Measurements from ENCODE around the gene SLC15A3.

Gene SLC15A3

DNA sequence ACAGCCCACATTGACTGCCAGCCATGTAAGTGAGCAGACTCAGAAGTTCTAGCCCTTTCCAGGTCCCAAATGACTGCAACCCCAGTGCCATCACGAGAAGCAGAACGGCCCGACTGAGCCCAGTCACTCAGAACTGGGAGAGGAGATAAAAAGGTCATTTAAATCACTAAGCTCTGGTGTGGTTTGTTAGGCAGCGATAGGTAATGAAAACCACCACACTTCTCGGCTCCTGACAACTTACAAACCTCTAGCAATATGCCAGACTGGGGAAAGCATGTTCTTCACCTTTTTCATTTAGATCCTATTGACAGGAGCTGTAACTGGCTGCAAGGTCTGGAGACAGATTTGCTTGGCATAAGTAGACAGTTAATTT, 6.7 kb downstream of the SLC15A3 start:
- DNase-seq (ENCODE audit: low read depth in 2 of 2) = no peak

DNA sequence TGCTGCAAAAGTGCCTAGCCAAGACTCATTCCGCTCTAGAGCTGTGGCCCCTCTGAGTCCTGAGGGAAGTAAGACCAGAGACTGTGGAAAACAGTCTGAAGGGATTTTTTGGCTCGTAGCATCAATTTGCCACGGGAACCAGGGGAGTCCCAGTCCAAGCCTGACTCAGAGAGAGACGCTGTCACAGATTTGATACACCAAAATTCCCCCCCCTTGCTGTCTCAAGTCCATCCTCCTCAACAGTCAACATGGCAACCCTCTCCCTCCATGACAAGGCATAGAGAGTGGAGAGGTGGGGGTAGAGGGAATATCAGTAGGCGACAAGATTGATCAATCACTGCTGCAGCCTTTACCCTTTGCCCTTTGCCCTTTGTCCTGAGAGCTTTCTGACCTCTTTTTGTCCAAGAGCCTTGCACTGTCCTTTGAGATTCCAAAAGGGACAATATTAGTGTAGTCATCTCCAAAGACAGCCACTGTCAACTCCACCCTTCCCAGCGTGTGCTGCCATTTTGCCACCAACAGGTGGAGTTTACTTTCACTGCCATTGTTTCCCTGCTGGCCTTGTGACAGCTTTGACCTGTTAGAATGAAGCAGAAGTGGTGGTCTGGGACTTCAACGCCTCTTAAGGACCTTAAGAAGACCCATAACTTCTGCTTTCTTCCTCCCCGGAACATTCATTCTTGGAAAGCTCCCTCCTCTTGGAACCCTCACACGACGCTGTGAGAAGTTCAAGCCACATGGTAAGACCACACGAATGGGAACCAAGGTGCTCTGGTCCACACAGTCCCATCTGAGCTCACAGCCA, 7.3 kb downstream of the SLC15A3 start:
- DNase-seq (ENCODE audit: low read depth in 2 of 2) = no peak

DNA sequence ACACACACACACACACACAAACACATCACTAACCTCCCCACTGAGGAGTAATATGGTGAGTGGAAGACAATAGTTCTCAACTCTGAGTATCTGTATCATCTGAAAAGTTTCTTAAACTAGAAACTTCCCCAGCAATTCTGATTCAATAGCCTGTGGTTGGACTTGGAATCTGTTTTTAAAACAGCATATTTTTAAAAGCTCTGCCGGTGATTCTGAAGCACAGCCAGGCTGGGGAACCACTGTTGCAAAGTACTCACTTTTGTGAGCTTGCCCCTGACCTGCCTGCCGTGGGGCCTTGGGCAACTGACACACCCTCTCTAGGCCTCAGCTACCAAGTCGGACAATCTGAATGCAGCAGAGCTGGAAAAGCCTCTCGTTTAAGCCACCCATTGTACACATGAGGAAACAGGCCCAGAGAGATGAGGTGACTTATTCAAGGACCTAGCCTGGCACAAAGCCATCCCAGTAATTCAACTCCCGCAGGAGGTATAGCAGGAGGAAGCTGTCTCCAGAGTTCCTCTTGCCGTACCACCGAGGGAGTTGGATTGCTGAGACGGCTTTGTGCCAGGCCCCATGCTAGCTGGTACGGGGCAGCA, 8.9 kb downstream of the SLC15A3 start:
- no peak for DNase-seq (ENCODE audit: low read depth in 2 of 2)

DNA sequence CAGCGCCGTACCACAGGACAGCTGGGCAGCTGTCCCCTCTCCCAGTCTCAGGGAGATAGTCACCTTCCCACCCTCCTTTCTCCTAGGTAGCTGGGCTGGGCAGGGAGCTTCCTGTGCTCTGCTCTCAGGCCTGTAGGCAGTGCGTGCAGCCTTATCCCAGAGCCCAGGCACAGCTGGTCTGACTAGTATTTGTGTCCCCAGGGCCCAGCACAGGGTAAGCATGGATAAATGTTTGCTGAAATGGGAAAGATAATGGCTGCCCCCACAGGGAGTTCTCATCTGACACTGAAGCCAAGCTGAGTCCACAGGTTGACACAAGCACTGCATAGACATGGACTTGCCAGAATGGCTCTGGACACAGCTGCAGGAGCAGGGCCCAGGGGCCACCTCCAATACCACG, 9.8 kb downstream of the SLC15A3 start:
- DNase-seq (ENCODE audit: low read depth in 2 of 2) = no peak

DNA sequence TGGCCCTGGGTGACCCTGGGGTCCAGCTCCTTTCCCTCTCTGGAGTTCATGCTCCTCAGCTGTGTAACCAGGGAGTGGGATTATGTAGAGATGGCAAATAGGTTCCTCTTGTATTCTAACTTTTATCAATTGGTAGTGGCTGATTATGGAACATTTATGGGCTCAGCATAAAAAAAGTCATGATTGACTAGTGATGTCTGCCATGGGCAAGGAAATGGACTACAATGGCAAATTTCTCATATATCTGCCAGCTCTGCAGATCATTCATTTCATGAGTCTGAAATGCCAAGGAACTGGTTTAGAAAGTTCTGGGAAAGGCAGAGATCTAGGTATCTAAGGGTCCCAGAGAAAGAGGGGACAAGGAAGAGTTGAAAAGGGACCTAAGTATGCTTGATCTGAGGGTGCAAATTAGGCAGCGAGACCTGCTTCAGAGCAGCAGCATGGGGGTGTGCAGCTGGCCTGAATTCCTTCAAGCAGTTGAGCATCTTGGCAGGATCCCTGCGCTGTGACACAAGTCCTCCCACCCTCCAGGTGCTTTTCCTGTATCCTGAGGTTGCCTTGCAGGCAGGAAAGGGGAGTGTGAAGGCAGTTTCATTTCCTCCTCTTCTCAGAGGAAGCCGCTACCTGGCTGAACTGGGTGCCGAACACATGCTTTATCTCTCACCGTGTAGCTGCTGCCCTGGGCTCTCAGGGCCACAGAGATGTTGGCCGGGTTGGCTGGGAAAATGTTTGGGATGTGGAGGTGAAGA, 10.4 kb downstream of the SLC15A3 start:
- no peak for DNase-seq (ENCODE audit: low read depth in 2 of 2)

DNA sequence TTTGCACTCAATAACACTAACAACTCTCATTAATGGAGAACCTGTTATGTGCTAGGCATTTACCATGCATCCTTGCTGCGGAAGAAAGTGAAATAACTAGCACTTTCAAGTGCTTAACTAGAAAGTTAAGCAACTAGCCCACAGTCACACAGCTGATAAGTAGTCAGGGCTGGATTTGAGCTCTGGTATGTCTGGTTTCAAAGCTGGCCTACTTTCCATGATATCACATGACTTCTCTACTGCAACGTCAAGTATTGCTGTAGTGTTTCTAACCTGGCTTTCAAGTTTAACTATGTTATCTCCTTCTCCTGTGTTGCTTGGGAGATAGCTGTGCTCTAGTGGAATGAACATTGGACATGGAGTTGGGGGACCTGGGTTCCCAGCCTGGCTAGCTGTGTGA, 12.1 kb downstream of the SLC15A3 start:
- DNase-seq (ENCODE audit: low read depth in 2 of 2) = no peak

DNA sequence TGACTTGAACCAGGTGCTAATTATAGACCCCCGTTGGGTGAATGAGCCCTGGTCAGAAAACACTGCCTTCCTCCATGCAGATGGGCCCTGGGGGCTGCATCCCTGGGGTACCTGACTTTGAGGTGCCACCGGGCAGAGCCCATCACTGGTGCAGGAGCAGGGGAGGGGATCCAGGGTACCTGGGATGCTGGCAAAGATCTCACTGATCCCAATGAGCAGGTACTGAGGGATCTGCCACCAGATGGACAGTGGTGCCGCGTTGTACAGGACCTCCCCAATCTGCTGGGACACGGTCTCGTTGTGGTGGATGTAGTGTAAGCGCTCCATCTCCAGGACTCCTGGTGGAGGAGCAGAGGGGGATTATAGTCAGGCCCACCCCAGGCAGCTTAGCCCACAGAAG, 12.7 kb downstream of the SLC15A3 start:
- no peak for DNase-seq (ENCODE audit: low read depth in 2 of 2)

DNA sequence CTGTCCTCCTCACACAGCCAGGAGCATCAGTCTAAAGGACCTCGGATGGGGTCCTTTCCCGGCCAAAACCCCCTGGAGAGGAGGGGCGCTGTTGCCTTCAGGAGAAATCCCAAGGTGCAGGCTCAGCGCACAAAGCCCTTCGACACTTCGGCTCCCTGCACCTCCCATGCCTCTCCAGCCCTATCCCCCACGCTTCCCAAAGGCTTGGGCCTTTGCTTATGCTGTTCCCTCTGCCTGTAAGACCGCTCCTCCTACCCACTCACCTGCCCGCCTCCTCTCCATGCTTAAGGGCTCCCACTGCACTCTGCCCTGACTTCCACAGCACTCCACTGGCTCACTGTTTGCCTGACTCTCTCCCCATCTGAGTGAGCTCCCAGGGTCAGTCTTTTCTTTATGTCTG, 13.5 kb downstream of the SLC15A3 start:
- no peak for DNase-seq (ENCODE audit: low read depth in 2 of 2)

DNA sequence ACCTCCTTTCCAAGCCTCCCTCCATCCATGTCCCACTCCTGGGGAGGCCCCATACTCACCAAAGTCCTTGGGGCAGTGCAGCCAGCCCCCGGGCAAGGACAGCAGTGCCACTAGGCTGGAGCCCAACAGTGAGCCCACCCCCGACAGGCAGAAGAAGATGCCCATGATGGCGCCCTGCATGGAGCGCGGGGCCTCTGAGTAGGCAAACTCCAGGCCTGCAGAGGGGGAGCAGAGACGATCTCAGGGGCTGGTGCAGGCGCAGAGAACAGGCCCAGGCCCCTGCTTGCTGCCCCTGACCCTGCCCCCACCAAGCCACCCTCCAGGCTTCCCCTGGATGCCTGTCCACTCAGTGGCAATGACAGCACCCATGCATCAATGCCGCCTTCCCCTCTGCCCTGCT, 14.2 kb downstream of the SLC15A3 start:
- no peak for DNase-seq (ENCODE audit: low read depth in 2 of 2)

DNA sequence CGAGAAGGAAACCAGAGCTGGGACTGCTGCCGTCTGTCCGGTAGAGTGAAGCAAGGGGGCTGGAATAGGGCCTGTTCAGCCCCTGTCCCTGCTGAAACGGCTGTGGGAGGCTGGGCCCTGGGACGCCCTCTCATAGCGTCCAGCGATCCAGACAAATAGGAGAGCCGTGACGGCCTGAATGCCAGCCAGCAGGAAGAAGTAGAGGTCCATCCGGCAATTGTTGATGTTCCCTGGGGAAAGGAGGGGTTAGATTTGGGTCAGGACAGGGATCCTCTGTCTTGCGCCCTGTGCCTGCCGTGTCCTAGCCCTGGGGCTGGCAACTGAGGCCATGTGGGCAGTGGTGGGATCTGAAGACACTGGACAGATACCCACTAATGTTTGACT, 14.8 kb downstream of the SLC15A3 start:
- DNase-seq (ENCODE audit: low read depth in 2 of 2) = no peak

DNA sequence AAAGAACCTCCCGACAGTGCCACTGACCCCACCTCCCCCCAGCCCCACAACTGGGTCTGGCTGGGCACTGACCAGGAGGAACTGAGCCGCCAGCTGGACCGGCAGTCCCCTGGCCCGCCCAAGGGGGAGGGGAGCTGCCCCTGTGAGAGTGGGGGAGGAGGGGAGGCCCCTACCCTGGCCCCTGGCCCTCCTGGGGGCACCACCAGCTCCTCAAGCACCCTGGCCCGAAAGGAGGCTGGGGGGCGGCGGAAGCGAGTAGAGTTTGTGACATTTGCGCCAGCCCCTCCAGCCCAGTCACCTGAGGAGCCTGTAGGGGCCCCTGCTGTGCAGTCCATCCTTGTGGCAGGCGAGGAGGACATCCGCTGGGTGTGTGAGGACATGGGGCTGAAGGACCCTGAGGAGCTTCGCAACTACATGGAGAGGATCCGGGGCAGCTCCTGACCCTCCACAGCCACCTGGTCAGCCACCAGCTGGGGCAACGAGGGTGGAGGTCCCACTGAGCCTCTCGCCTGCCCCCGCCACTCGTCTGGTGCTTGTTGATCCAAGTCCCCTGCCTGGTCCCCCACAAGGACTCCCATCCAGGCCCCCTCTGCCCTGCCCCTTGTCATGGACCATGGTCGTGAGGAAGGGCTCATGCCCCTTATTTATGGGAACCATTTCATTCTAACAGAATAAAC, 15.4 kb downstream of the SLC15A3 start:
- no peak for DNase-seq (ENCODE audit: low read depth in 2 of 2)

DNA sequence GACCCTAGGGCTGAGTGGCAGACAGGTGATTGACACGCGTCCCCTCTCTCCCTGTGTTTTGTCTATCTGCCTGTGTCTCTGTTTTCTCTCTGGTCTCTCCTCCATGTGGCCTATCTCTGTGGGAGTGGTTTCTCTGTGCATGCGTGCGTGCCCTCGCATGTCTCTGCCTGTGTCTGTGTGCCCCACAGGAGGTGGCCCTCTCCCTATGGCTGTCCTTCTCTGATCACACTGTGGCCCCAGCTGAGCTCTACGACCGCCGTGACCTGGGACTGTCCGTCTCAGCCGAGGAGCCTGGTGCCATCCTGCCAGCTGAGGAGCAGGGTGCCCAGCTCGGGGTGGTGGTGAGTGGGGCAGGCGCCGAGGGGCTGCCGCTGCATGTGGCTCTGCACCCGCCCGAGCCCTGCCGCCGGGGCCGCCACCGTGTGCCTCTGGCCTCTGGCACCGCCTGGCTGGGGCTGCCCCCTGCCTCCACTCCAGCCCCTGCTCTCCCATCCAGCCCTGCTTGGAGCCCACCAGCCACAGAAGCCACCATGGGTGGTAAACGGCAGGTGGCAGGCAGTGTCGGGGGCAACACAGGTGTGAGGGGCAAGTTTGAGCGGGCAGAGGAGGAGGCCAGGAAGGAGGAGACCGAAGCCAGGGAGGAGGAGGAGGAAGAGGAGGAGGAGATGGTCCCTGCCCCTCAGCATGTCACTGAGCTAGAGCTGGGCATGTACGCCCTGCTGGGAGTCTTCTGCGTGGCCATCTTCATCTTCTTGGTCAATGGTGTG, 16.1 kb downstream of the SLC15A3 start:
- DNase-seq (ENCODE audit: low read depth in 2 of 2) = no peak

DNA sequence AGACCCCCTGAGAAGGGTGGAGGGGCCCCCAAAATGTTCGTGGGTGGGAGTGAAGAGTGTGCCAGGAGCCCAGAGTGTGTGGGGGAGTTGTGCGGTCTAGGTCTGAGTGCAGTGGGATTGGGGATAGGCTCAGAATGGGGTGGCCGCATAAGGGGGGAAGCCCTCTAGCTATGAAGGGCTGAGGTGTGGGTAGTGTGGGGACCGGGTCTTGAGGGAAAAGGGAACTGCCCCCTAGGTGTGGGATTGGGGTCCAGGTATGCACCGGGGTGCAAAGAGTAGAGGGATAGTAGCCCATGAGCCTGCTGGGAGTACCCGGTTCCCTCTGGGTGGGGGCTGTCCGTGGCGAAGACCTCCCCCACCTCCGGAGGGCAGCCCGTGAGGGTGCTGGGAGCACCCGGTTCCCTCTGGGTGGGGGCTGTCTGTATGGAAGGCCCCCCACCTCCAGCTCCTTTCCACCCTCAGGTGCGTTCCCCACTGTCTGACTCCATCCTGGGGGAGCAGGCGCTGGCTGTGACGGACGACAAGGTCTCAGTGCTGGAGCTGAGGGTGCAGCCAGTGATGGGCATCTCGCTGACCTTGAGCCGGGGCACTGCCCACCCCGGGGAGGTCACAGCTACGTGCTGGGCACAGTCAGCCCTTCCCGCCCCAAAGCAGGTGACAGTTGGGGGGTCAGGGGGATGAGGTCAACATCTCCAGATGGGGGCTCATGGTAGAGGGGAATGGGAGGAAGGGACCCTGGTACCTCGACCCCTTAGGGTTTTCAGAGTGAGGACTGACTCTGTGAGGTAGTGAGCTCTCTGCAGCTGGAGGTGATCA, 17.0 kb downstream of the SLC15A3 start:
- no peak for DNase-seq (ENCODE audit: low read depth in 2 of 2)

DNA sequence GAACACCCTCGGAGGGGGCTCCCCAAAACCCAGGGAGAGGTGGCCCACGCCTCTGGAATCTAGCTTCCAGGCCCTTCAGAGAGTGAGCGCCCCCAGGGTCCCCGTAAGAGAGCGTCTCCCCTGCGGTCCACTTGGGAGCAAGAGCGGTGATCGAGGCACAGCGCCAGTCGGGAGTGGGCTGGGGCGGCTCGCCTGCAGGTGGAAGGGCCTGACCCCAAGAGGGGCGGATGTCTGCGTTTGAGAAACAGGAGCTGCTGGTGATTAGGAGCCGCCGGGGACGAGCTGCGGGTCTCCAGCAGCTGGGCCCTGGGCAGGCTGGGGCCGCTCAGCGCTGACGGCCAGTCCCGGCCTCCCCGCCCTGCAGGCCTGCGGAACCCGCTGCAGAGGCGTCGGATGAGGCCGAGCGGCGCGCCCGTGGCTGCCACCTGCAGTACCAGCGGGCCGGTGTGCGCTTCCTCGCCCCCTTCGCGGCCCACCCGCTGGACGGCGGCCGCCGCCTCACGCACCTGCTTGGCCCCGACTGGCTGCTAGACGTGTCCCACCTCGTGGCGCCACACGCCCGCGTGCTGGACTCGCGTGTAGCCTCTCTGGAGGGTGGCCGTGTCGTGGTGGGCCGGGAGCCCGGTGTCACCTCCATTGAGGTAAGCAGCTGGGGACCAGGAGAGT, 17.7 kb downstream of the SLC15A3 start:
- no peak for DNase-seq (ENCODE audit: low read depth in 2 of 2)

DNA sequence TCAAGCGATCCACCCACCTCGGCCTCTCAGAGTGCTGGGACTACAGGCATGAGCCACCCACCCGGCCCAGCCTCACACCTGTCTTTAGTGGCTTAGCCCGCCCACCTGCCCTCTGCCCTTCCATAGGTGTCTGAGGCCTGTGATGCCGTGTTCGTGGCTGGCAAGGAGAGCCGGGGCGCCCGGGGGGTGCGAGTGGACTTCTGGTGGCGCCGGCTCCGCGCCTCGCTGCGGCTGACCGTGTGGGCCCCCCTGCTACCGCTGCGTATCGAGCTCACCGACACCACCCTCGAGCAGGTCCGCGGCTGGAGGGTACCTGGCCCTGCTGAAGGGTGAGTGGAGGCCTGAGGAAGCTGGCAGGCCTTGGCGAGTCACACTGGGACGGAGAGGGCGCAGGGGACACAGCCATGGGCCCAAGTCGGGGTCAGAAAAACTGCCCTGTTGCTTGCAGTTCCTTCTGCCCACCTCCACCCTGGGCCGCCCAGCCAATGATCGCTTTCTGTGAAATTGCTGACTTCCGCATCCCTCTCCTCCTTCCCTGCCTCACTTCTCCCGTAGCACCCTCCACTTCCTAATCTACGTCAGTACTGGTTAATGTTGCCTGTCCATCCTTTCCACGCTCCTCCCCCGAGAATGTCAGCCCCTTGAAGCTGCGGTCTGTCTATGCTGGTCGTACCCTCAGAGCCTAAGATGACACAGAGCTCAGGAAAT, 18.4 kb downstream of the SLC15A3 start:
- no peak for DNase-seq (ENCODE audit: low read depth in 2 of 2)

DNA sequence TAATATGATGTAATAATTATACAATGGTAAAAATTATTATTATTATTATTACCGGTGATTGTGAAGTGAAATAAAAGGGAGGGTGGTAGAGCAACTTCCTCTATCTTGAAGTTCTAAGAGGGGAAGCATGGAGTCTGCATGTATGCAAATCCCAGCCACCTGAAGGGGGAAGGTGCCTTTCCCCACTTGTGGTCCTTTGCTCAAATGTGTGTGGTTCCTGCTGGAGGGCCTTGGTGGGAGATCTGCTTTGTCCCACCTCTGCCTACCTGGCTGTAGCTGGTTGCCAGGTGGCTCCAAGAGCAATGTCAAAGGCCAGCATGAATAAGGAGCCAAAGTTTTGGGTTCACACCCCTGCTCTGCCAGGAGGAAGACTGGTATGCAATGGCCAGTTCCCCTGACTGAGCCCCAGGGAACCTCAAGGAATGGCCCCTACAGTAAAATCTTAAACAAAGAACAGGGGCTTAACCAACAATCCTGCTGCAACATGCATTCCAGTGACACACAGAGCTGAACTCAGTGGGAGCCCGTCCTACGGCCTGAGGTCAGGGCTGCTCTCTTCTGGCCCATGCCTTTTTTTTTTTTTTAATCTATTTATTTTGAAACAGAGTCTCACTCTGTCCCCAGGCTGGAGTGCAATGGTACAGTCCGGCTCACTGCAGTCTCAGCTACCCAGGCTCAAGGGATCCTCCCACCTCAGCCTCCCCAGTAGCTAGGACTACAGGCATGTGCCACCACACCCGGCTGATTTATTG, 19.2 kb downstream of the SLC15A3 start:
- DNase-seq (ENCODE audit: low read depth in 2 of 2) = no peak

DNA sequence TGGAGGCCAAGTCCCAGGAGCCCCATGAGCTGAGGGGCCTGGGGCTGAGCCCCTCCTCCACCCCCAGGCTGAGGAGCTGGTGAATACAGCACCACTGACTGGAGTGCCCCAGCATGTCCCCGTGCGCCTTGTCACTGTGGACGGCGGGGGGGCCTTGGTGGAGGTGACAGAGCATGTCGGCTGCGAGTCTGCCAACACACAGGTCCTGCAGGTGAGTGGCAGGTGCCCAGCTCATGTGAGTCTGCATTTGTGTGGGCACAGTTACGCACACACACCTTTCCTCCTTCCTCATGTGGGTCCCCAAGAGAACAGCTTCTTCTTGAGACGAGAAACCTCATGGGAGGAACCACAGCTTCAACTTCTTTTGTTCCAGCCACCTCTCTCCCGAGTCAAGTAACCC, 20.1 kb downstream of the SLC15A3 start:
- no peak for DNase-seq (ENCODE audit: low read depth in 2 of 2)

DNA sequence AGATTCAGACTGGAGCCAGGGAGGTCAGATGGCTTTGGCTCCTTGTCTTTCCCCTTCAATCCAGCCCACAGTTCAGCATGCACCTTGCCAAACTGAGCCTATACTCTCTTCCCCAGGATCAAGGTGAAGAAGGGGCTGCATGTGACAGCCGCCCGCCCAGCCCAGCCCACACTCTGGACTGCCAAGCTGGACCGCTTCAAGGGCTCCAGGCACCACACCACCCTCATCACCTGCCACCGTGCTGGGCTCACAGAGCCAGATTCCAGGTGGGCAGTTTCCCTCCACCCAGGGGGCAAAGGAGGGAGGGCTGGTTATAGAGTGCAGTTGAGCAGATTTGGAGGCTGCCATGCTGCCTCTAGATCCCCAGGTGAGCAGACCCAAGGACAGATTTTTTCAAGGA, 21.6 kb downstream of the SLC15A3 start:
- no peak for DNase-seq (ENCODE audit: low read depth in 2 of 2)

DNA sequence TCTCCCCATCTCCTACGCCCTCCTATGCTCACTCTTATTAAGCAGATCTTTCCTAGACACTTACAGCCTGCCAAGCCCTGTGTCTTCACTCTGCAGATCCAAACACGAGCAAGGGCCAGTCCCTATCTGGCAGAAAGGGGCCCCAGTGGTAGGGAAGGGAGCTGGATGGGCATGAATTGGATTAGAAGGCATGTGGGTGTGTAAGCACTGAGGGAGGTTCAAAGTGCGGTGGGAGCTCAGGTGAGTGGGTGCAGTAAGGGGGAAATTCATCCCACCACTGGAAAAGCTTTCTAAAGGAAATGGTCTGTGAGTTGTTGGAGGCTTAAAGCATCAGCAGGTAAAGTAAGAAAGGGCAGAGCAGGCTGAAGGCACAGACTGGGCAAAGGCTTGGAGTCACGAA, 22.2 kb downstream of the SLC15A3 start:
- DNase-seq (ENCODE audit: low read depth in 2 of 2) = no peak
